Fibroblast of skin of scalp (primary cell): Measurements from ENCODE around the gene ZNF316.
"Not testable (repeated sequence)": the region's sequence is repeated elsewhere in the genome, so short reads cannot be mapped to it uniquely, and the experiment has no call there.

ENCODE experiments used
- DNase-seq: peaks from one replicate; pipeline ENCODE4 v3.0.0-alpha.2; 2013

Gene ZNF316

GRCh38 chr7:6647080-6647479 lies 10.0 kb downstream of the ZNF316 start:
- DNase-seq = no peak

GRCh38 chr7:6647541-6647940 lies 10.4 kb downstream of the ZNF316 start:
- no peak for DNase-seq

- no peak for DNase-seq
Measured at GRCh38 chr7:6648066-6648814, 11.1 kb downstream of the ZNF316 start.

DNA sequence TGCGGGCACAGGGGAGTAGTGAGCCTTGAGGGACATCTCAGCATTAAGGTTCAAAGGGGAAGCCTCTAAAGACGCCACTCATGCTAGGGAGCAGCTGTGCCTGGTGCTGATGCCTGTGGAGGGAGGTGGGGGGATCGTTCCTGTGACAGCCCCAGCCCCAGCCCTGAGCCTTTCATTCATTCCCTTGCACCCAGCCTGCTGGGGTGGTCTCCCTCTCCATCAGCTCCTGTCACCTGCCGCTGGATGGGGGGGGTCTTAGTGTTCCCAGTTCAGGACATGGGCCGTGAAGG lies 11.6 kb downstream of the ZNF316 start:
- DNase-seq = no peak

- no peak for DNase-seq
Measured at GRCh38 chr7:6649241-6649961, 12.3 kb downstream of the ZNF316 start.

GRCh38 chr7:6650086-6650485 lies 13.0 kb downstream of the ZNF316 start:
- DNase-seq = no peak

DNA sequence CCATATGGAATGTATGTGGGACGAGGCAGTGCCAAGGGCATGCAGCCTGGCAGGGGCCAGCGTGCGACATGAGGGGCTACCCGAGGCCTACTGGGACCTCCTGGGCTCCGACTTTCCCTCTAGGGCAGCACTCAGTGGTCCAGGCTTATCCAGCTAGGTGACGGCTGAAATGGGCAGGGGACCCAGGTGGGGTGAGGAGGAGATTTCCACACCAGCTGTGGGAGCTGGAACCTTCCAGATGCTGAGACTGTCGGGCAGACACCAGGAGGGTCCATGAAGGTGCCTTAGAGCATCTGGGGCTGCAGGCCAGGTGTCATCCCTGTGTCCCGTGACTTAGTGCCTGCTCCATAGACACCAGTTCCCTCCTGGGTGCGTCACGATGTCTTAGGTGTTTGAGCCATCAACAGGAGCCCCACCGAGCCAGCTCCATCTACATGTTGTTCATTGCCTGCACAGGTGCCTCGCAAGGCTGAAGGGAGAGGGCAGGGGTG lies 13.4 kb downstream of the ZNF316 start:
- no peak for DNase-seq

- no peak for DNase-seq
Measured at GRCh38 chr7:6651851-6652445, 14.8 kb downstream of the ZNF316 start.

GRCh38 chr7:6652446-6653011 lies 15.4 kb downstream of the ZNF316 start:
- DNase-seq = no peak

GRCh38 chr7:6653071-6654003 lies 16.2 kb downstream of the ZNF316 start:
- DNase-seq = no peak

GRCh38 chr7:6654113-6654841 lies 17.2 kb downstream of the ZNF316 start:
- no peak for DNase-seq

GRCh38 chr7:6654842-6655610 lies 17.9 kb downstream of the ZNF316 start:
- no peak for DNase-seq

GRCh38 chr7:6655636-6656385 lies 18.7 kb downstream of the ZNF316 start:
- DNase-seq = no peak

DNA sequence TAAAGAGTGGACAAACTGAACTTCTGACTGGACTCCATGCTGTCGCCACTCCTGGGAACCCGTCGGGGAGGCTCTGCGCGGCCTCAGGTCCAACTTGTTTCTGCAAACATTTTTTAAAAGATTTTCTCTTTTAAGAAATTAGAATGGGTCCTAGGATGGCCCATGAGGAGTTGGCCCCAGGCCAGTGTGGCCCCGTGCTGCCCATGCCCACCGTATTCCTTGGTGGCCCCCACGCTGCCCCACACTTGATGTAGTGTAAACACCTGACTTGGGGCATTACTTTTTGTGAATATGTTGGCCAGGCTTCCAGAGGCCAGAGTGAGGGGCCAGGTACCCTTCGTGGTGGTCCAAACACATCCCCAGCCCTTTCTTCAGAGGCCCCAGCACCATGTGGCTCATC lies 19.3 kb downstream of the ZNF316 start:
- no peak for DNase-seq

- DNase-seq = no peak
Measured at GRCh38 chr7:6658618-6659345, 21.7 kb downstream of the ZNF316 start.

GRCh38 chr7:6670851-6671250 lies 33.7 kb downstream of the ZNF316 start:
- DNase-seq = not testable (repeated sequence)

GRCh38 chr7:6675807-6676405 lies 38.8 kb downstream of the ZNF316 start:
- DNase-seq = no peak

DNA sequence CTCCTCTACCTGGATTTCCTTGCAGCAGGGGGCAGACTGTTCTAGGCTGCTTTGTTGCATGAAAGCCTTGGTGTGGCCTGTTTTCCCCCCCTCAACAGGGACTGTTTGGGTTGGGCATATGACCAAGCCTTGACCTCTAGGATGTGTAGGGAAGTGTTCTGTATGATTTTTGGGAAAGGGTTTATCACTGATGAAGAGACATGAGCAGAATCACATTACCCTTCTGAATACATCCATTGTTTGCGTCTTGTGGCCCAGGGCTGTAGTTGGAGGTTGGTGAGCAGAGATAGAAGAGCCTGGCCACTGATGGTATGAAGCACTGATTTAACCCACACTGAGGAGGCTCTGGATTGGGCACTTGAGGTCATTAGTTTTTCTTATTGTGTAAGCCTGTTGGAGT lies 43.0 kb downstream of the ZNF316 start:
- no peak for DNase-seq

GRCh38 chr7:6691103-6691502 lies 54.0 kb downstream of the ZNF316 start:
- DNase-seq = no peak
